NCI-H526 (cell line): ENCODE data around the gene CALHM1.
"Not testable (repeated sequence)": the region's sequence is repeated elsewhere in the genome, so short reads cannot be mapped to it uniquely, and the experiment has no call there.

Experiments used
- DNase-seq, 2 experiments: peaks; one replicate each; lab custom pipeline; 2025; lab: John Stamatoyannopoulos, UW

CALHM1 gene, protein sequence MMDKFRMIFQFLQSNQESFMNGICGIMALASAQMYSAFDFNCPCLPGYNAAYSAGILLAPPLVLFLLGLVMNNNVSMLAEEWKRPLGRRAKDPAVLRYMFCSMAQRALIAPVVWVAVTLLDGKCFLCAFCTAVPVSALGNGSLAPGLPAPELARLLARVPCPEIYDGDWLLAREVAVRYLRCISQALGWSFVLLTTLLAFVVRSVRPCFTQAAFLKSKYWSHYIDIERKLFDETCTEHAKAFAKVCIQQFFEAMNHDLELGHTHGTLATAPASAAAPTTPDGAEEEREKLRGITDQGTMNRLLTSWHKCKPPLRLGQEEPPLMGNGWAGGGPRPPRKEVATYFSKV

DNA sequence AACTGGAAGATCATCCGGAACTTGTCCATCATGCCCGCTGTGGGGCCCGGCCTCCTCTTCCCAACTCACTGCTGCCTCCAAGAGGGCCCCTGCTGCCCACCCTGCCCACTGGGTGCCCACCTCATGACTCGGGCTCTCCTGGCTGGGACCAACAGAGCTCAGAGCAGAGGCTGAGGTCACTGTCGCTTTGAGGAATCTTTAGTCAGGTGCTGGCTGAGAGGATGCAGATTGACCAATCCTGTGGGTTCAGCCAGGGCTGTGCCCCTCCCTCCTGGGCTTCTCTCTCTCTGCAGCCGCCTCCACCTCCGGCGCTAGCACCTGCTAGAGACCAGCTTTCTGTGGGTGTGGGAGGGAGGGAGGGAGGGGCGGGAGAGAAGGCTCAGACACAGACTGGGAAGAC lies at the start of gene CALHM1:
CALHM1 (minus strand) TSS at position 181 of the 400 bp plus-strand sequence; CDS start at position 32, 149 bp downstream.
- DNase-seq = peak; percentile 46 to 83

DNA sequence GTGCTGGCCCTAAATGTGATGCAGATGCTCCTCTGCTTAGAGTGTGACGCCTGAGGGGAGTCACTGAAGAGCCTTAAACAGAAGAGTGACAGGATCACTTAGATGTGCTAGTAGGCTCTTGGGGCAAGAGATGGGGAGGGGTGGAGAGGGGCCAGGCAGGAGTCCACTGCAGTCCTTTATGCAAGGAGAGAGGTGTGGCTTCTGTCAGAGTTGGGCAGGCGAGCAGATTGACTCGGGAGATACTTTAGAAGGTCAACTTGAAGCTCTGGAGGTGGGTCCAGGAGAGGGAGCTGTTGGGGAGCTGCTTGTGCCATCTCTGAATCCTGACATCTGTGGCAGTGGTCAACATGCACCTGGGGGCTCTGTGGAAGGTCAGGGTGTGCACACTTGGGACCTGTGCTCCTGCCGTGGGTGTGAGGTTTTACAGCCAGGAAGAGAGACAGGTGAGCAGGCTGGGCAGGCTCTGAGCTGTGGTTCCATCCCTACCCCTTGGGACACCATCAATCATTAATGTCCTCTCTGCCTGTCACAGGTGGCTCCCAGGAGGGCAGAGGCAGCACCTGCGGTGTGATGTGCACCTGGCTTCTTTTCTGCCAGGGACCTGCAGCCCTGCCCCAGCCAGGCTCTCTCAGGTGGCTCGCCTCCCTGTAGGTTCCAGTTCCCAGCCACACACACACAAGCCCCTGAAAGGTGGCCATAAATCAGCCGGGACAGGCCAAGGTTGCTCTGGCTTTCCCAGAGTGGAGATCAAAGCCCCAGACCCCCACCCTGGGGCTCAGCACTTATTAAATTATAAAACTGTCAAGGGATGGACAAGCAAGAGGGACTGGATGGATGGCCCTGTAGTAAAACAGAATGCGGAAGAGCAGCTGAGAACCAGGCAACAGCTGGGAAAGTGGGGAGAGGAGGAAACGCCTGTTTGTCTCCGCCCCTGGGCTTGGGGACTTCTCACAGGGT lies 48.8 kb upstream of the CALHM1 start:
- DNase-seq = peak; percentile 80 to 92

DNA sequence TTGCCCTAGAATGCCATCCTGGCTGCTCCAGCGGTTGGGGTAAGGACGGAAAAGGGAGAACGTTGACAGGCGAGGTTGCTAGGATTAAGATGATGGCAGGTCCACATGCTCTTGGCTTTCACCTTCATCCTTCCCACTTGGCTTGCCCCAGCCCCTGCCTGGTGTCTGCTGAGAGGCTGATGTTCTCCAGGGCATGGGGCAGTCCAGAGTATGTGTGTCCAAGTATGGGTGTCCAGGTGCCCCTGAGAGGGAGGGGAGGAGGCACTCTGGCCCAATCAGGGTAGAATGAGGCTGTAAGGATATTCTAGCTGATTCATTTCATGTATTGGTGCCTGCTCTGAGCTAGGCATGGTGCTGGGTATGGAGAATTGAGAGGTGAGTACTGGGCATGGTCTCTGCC lies 47.4 kb upstream of the CALHM1 start:
- no peak for DNase-seq

DNA sequence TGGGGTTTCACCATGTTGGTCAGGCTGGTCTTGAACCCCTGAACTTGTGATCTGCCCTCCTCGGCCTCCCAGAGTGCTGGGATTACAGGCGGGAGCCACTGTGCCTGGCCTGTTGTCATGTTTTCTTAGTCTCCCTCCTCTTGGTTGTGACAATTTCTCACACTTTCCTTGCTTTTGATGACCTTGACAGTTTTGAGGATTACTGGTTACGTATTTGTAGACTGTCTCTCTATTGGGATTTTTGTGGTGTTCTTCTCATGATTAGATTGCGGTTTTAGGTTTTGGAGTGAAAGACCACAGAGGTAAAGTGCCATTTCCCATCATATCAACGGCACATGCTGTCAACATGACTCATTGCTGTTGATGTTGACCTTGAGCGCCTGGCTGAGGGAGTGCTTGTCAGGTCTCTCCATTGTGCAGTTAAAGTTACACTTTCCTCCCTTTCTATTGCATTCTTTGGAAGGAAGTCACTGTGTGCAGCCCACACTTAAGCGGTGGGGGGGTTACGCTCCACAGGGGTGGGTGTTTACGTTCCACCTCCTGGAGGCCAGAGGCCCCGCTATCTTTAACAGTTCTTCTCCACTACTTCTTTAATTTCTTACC lies 45.6 kb upstream of the CALHM1 start:
- DNase-seq = no peak

DNA sequence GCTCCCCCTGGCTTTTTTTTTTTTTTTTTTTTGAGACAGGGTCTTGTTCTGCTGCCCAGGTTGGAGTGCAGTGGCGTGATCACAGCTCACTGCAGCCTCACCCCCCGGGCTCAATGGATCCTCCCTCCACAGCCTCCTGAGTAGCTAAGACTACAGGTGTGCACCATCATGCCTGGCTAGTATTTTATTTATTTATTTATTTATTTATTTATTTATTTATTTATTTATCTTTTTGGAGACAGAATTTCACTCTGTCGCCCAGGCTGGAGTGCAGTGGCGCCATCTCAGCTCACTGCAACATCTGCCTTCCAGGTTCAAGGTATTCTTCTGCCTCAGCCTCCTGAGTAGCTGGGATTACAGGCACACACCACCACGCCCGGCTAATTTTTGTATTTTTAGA lies 45.1 kb upstream of the CALHM1 start:
- not testable (repeated sequence) for DNase-seq

DNA sequence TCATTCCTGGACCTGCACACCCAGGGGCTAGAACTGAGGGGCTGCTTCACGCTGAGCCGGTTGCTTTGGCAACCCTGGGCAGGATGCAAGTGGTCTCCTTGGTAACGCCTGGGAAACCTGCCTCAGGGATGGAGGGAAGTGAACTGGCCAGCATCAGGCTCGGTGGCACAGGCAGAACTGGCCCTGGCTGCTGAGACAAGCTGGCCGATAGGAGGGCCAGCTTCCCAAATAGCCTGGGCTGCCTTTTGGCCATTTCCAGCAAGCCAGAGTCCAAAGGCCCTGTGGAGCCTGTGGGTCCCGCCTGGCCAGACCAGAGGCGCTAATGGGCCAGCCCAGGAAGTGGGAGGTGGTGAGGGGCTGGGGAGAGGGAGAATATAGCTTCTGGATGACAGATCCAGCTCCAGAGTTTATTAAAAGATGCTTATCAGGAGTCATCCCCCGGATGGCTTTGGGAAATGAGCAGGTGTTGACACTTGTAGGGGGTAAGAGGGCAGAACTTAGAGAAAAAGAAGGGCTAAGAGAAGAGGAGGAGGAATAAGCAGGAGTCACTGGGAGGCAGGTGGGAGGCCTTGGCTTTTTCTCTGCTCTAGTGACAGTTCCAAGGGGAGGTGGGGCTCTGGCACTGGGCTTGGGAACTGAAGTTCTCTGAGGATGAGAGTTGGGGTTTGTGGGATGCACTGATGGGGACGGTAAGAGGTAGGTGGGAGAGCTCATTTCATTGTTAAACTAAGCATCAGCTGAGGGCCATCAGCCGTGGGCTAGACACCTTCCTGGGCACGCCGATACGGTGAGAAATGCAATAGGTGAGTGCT lies 44.4 kb upstream of the CALHM1 start:
- no peak for DNase-seq

DNA sequence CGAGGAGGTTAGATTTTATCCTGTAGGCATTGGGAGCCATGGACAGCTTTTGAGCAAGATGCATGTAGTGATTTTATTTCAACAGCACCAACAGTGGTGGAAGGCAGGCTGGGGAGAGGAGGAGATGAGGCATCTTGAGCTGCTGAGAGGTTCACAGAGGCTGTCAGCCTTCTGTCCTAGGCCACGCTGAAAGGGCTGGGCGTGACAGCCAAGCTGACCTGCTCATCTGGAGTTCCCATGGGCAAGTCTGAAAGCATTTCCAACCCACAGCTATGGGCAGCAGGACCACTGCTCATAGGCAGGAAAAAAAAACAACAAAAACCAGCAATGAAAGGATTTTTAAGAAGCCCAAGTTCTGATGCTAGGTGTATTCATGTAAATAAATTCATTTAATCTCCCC lies 42.5 kb upstream of the CALHM1 start:
- no peak for DNase-seq

DNA sequence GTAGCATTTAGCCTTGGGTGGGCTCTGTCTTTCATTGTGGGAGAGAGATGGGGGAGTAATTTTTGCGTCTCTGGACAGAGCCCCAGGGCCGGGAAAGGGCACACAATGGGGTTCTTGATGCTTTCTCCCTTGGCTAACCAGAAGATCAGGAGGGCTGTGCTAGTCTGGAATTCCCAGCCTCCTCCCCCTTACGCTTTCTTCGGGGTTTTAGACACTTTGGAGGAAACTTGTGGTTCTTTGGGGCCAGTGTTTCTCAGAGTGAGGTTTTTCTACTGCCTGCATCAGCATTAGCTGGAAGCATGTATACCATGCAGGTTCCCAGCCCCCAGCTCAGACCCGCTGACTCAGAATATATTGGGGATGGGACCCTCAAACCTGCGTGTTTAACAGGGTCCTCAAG lies 41.8 kb upstream of the CALHM1 start:
- no peak for DNase-seq

DNA sequence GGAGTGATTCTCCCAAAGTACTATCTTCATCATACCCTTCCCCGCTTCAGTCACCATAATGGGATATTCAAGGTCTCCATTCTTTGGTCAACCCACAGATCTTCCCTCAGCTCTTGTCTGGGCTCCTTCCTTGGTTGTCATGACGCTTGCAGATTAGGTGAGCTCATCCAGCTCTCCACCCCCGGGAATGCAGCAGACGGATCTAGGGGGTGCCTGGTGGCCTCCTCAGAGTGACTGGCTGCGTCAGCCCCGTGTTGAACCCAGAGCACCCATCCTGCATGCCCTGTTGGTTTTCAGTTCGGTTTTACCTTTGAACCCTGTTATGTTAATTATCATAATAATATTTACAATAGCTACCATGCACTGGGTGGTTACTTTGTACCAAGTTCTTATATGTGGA lies 41.2 kb upstream of the CALHM1 start:
- no peak for DNase-seq

DNA sequence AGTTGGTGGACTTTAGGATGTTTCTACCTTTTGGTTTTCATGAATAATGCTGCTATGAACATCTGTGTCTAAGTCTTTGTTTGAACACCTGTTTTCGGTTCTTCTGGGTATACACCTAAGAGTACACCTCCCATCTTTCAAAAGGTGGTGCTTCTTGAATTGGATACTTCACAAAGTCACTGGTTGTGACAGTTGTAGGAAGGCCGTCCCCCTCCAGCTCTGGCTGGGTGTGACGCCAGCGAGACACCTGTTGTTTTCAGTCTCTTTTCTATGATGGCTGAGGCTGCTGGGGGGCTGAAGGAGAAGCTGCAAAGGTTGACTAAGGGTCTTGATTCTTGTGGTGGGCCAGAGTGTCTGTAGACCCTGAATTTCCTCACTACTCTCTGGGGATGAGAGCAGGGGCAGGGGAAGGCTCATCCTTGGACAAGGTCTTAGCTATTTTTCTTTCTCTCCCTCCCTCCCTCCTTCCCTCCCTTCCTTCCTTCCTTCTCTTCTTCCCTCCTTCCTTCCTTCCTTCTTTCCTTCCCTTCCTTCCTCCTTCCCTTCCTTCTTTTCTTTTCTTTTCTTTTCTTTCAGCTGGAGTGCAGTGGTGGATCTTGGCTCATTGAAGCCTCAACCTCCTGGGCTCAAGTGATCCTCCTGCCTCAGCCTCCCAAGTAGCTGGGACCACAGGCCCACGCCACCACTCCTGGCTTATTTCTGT lies 40.4 kb upstream of the CALHM1 start:
- no peak for DNase-seq

DNA sequence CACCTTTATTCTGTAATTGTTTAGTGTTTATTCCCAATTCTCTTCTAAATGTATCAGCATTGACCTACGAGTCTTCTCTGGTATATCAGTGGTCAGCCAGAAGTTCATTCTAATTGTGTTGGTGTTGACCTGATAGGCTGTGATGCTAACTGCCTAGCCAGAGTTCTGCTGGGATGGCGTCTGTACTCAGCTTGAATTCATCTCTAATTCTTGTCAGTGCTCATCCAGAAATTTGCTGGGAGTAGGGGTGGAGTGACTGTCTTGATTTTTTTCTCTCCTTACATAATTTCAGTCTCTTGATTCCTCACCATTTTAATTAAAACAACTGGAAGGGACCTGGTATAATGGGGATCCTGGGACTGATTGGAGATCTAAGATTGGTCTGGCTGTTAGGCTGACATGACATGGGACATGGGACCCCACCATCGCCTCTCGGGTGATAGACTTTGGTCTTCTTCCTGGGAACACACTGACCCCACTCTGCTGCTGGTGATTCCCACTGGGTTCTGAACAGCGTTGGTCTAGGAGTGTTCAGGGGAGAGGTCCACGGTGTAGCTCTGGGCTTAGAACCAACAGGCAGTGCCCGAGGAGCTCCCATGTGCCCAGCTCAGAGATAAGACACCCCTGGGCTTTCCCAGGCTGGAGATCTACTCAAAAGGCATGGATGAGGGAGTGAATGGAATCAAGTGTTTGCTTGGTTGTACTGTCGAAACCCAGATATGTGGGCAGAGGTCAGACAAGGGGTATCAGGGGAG lies 38.6 kb upstream of the CALHM1 start:
- DNase-seq = no peak

DNA sequence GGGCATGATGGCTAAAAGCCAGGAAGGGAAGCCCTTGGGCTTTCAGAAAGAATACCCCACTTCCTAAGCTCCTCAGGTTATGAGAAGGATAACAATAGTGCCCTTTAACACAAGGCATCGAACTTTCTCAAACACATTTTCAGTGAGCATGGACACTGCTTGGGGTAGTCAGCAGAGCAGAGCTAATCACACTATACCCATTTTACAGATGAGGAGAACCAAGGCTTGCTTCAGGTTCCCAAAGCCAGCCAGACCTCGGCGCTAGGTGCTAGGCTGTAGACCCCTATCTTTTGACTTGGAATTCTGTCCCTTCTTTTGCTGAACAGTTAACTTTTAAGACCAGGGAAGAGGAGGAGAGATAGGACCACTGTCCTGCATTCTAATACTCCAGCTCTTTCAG lies 36.6 kb upstream of the CALHM1 start:
- DNase-seq = no peak

DNA sequence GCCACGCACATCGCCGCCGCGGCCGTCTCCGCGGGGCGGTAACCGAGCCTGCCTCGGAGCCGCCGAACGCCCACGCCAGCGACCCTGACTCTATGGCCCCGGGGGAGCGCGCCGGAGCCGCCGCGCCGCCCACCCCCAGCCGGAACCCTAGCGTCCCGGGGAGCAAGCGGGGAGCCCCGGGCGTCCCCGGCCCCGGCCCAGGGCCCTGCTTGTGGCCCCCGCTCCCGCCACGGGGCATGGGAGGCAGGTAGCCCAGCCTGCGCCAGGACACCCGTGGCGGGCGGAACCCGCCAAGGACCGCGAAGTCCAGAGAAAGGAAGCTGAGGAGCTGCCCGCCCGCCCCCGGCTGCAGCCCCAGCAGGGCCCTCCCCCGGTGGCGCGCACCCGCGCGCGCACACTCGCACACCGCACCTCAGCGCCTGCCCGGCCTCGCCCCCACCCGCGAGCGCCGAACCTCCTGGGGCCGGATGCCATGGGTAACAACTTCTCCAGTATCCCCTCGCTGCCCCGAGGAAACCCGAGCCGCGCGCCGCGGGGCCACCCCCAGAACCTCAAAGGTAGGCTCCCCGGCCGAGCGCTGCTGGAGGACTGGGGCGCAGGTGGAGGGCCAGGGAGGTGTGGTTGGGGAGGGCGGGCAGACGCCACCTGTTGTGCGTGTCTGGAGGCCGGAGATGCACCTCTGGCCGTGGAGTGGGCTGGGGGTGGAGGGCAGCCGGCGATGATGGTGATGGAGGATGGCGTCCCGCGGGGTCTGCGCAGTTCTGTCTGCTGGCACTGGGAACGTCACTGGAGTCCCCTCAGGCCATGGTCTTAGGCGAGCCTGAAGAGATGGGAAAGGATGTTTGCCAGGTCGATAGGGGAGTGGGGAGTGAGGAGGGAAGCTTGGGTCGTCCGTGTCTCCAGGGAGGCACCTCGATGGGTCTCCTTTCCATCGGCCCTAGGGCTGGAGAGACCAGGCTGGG lies 35.5 kb upstream of the CALHM1 start:
- peak in 1 of 2 experiments; percentile 35 for DNase-seq

DNA sequence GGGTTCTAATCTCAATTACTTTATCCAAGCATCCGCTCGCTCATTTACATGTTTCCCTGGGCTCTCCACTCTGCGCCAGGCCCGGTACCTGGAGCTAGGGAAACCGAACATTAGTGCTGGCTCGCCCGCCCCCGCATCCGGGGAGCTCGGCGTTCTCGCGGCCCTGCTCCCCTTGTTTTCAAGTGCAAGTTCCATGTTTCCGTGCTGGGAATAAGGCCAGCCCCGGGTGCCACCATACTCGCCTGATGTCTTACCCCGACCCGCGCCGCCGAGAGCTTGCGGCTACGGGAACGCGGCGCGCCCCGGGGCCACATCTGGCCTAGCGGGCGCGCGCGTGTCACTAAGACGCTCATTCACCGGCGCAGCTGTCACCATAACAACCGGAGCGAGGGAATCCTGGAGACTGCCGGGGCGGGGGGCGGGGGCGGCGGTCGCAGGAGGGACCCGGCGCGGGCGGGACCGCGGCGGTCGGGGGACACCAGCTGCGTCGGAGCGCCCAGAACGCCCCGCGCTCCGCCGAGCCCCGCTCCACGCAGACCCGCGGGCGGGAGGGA lies 34.7 kb upstream of the CALHM1 start, which contains the start of gene NEURL1:
NEURL1 (plus strand) TSS at position 344 of the 554 bp plus-strand sequence. CDS start 683 bp downstream, outside the sequence.
- DNase-seq = peak in 1 of 2 experiments; percentile 60

DNA sequence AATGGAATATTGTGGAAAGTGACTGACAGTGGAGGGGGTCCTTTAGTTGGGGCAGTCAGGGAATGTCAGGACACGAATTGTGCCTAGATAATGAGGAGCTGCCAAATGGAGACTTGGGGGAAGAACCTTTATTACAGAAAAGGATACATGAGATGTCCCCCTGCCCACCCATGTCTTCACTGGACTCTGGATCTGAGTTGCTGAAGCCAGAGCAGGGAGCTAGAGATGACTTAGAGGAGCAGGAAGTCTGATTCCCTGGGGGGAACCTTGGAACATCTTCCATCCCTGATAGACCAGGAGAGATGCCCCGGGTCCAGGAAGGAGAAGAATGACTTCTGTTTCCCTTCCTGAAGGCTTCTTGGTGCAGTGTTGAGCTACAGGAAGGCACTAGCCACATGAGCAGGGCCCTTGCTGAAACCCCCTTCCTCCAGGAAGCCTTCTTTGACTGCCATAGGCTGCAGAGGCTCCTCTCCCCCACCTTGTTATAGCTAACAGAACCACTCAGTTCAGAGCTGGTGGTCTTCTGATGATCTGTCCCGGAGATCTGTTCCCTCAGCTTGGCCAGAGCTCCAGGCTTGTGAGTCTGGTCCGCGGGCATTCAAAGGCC lies 34.1 kb upstream of the CALHM1 start:
- no peak for DNase-seq

DNA sequence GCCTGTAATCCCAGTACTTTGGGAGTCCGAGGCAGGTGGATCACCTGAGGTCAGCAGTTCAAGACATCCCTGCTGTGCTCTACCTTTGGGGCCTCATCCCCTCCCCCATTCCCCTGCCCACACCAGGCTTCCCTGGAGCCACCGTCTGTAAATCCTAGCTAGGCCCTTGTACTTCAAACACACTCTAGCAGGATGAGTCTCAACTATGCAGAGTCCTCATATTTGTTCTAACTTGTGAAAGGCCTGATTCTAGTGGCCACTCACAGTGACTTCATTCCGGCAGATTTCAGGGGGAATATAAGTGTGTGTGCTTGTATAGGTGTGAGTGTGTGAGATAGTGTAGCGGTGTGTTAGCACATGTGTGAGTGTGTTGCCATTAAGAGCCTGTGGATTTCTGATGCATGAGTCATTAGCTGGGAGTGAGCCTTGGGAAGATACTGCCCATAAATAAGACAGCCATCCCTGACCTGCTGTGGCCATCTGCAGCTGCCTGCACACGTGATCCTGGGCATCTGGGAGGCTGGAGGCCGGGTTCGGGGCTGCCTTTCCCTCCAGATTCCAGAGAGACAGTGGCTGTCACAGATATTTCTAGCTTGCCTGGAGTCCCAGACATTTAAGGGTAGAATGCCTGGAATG lies 33.1 kb upstream of the CALHM1 start:
- DNase-seq = no peak

DNA sequence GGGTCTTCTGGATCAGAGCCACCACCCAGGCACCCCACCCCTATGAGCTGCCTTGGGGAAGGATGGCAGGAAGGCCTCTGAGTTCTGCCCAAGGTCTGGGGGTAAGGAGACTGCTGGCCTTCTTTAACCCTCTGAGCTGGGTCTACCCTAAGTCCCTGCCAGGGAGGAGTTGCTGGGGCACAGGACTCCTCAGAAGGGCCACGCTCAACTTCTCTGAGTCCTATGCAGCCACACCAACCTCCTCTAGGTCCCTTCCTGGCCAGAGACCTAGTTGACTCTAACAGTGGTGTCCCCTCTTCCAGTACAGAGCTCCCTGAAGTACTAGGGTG lies 32.2 kb upstream of the CALHM1 start:
- no peak for DNase-seq

DNA sequence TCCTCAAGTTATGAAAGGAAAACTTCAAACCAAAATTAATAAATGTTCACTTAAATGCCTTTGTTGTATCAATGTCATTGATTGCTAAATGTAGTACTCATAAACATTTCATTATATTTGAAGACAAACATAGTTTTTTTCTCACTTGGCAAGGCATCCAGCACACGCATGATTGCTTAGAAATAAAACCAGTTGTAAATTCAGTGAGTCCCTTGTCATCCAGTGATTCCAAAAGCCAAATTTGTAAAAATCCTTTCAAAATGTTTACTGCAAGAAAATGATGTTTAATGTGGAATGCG lies 28.7 kb upstream of the CALHM1 start:
- DNase-seq = no peak
